MM.1S (cell line): ENCODE data around the gene CTSA.

ENCODE experiments used
- DNase-seq: peaks from one replicate; pipeline ENCODE4 v3.0.0-alpha.2; 2015
- H2AFZ ChIP-seq: fragments of 300-600 bp; sonication (generic); 2 replicates; pipeline ENCODE4 v1.6.0; 2016; ENCODE audit warnings: antibody characterized with exemption, low read length
- H3F3A ChIP-seq: fragments of 300-600 bp; sonication (generic); 2 replicates; pipeline ENCODE4 v1.6.1; 2016; ENCODE audit warnings: mild to moderate bottlenecking, antibody characterized with exemption, low read length, moderate library complexity, mixed read lengths; ENCODE audit not compliant: insufficient read depth
- H3K27ac ChIP-seq: fragments of 300-600 bp; sonication (generic); 2 replicates; pipeline ENCODE4 v1.5.1; 2016; ENCODE audit warnings: mild to moderate bottlenecking, low read length
- H3K27me3 ChIP-seq: fragments of 300-600 bp; sonication (generic); replicated peaks from 2 replicates; pipeline ENCODE4 v1.6.0; 2016; ENCODE audit warnings: low read length; ENCODE audit not compliant: insufficient read depth
- H3K36me3 ChIP-seq: fragments of 300-600 bp; sonication (generic); replicated peaks from 2 replicates; pipeline ENCODE4 v1.6.1; 2016; ENCODE audit warnings: mild to moderate bottlenecking, low read length, mixed read lengths; ENCODE audit not compliant: insufficient read depth
- H3K4me1 ChIP-seq: fragments of 300-600 bp; sonication (generic); 2 replicates; pipeline ENCODE4 v1.6.1; 2016; ENCODE audit warnings: low read length, mixed read lengths
- H3K4me2 ChIP-seq: fragments of 300-600 bp; sonication (generic); 2 replicates; pipeline ENCODE4 v1.6.0; 2016; ENCODE audit warnings: low read depth, low read length
- H3K4me3 ChIP-seq: fragments of 300-600 bp; sonication (generic); 2 replicates; pipeline ENCODE4 v1.5.1; 2016; ENCODE audit warnings: low read length, mixed read lengths
- H3K79me2 ChIP-seq: fragments of 300-600 bp; sonication (generic); 2 replicates; pipeline ENCODE4 v1.6.1; 2016; ENCODE audit warnings: mixed run types, low read length, mixed read lengths
- H3K9ac ChIP-seq: fragments of 300-600 bp; sonication (generic); 2 replicates; pipeline ENCODE4 v1.6.1; 2016; ENCODE audit warnings: low read length, mixed read lengths
- H3K9me2 ChIP-seq: fragments of 300-600 bp; sonication (generic); replicated peaks from 2 replicates; pipeline ENCODE4 v1.6.1; 2016; ENCODE audit warnings: mild to moderate bottlenecking, low read length, mixed read lengths; ENCODE audit not compliant: insufficient read depth
- H3K9me3 ChIP-seq: fragments of 300-600 bp; sonication (generic); replicated peaks from 2 replicates; pipeline ENCODE4 v1.6.1; 2016; ENCODE audit warnings: mild to moderate bottlenecking, low read length, mixed read lengths; ENCODE audit not compliant: insufficient read depth
- H4K20me1 ChIP-seq: fragments of 300-600 bp; sonication (generic); 2 replicates; pipeline ENCODE4 v1.6.1; 2016; ENCODE audit warnings: mild to moderate bottlenecking, low read length, moderate library complexity, mixed read lengths; ENCODE audit not compliant: insufficient read depth
- CTCF ChIP-seq: fragments of 300-600 bp; sonication (generic); IDR thresholded peaks from 2 replicates; pipeline ENCODE4 v1.5.1; 2016; ENCODE audit warnings: antibody characterized with exemption, low read length, mixed read lengths
- EZH2 ChIP-seq: fragments of 300-600 bp; sonication (generic); optimal IDR thresholded peaks from 2 replicates; pipeline ENCODE3; 2017; ENCODE audit warnings: low read depth, mild to moderate bottlenecking, antibody characterized with exemption, low read length, mixed read lengths
- EZH2phosphoT487 ChIP-seq: fragments of 300-600 bp; sonication (generic); IDR thresholded peaks from 2 replicates; pipeline ENCODE4 v1.6.1; 2018; ENCODE audit warnings: antibody characterized with exemption, low read length

CTSA gene

DNA sequence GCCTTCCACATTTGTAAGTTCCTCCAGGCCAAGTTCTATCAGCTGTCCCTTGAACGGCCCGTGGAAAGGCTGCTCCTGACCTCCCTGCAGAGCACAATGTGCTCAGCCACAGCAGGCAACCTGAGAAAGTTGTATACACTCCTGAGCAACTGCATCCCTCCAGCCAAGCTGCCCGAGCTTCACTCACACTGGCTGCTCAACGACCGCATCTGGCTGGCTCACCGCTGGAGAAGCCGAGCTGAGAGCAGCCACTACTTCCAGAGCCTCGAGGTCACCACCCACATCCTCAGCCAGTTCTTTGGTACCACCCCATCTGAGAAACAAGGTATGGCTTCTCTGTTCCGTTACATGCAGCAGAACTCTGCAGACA is 8.1 kb upstream of the CTSA start:
- Histone ChIP-seq H3K9me3 (no peaks in the 10 kb centered on the region), H3K36me3 (no peaks in the 10 kb centered on the region), H3K79me2 (peaks cover 14% of the 10 kb centered on the region), H3K27me3 (no peaks in the 10 kb centered on the region), H3F3A (no peaks in the 10 kb centered on the region; the same call in 1 of the 2 replicates), H3K4me1 (no peaks in the 10 kb centered on the region), H3K9ac (no peak overlapping the region), H3K4me3 (no peak overlapping the region), H3K27ac (no peak overlapping the region), H4K20me1 (no peaks in the 10 kb centered on the region), H3K9me2 (no peaks in the 10 kb centered on the region), H2AFZ (no peak overlapping the region), H3K4me2 (no peak overlapping the region)
- DNase-seq: no peak
- TF ChIP-seq CTCF: no peak
- no peak for TF ChIP-seq EZH2phosphoT487
- TF ChIP-seq EZH2: no peak

DNA sequence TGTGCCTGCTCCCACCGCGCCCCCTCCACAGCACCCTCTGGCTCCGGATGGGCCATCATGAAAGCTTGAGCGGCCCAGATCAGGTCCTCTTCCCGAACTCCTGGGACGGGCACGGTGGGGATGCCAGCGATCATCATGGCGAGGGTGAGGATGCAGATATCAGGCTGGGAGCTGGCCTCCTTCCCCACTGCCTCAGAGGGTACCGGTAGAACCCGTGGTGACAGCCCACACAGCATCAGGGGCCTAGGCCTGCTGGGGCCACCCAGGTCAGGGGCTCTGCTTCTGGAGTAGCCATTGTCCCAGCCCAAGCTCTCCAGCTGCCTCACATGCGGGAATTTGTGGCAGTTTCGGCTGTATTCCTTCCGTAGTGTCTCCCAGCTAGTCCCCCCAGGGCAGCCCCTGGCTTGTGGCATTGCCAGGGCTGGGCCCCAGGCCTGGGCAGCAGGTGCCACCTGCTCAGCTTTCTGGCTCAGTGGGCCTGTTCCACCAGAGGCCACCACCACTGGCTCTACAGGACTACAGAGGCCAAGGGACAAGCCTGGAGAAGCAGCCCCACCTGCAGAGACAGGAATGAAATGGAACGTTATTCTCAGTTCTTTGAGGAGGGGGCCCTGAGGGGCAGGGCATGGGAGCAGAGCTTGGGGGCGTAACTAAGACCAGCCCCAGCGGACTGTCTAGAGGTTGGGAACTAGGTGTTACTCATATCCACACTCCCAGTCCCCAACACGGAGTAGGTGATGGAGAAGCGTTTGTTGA is 4.4 kb upstream of the CTSA start:
- Histone ChIP-seq H2AFZ (no peak overlapping the region), H3K4me3 (no peak overlapping the region), H3K9ac (no peak overlapping the region), H3K27me3 (no peaks in the 10 kb centered on the region), H3K79me2 (peaks cover 14% of the 10 kb centered on the region), H4K20me1 (no peaks in the 10 kb centered on the region), H3K36me3 (no peaks in the 10 kb centered on the region), H3K4me2 (no peak overlapping the region), H3K9me3 (no peaks in the 10 kb centered on the region), H3F3A (peaks cover 6% of the 10 kb centered on the region; the same call in 1 of the 2 replicates), H3K9me2 (no peaks in the 10 kb centered on the region), H3K27ac (no peak overlapping the region), H3K4me1 (no peaks in the 10 kb centered on the region)
- DNase-seq: no peak
- no peak for TF ChIP-seq EZH2
- TF ChIP-seq EZH2phosphoT487: no peak
- no peak for TF ChIP-seq CTCF

DNA sequence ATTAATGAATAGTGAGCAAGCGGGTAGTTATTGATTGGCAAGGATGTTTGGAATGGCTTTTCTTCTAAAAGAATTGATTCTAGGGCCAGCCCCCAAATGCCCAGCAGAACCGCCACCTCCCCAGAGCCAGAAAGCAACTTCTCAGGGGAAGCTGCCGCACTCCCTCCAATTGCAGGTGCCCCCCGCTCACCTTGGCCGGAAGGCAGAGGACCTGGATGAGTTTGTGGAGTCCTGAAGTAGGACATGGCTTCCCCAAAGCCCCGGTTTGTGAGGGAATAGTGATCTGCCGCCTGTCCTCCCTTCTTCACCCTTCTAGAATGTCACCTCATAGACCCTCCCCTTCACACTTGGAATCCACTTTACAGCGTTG is 3.8 kb upstream of the CTSA start, which contains the start of gene SPATA25:
Gene SPATA25, minus strand, starts transcription at position 277 of the 370 bp plus-strand sequence. Its CDS starts 32 bp downstream, at position 245.
- no peaks in the 10 kb centered on the region for H3K27me3 ChIP-seq
- H3K79me2 ChIP-seq: peaks cover 17% of the 10 kb centered on the region
- H3K36me3 ChIP-seq: no peaks in the 10 kb centered on the region
- H3K4me2 ChIP-seq: no peak within 1 kb of the TSS
- H3K27ac ChIP-seq: no peak within 1 kb of the TSS
- H3K4me1 ChIP-seq: peaks cover 5% of the 10 kb centered on the region; the same call in 1 of the 2 replicates
- no peak for DNase-seq
- no peak within 1 kb of the TSS for H3K9ac ChIP-seq
- no peak within 1 kb of the TSS for H2AFZ ChIP-seq
- H4K20me1 ChIP-seq: no peaks in the 10 kb centered on the region
- H3K9me3 ChIP-seq: no peaks in the 10 kb centered on the region
- H3F3A ChIP-seq: peaks cover 12% of the 10 kb centered on the region; the same call in 1 of the 2 replicates
- H3K4me3 ChIP-seq: no peak within 1 kb of the TSS
- no peak for TF ChIP-seq CTCF
- TF ChIP-seq EZH2phosphoT487: no peak
- no peak for TF ChIP-seq EZH2
- H3K9me2 ChIP-seq: no peaks in the 10 kb centered on the region
